Measurements from ENCODE around the gene HHIPL2. TPM values are rescaled to one million over a fixed set of nuclear protein-coding genes. Genes with fewer than 3 reads are reported as not detected.

The HHIPL2 gene
- total RNA-seq, 2 experiments from 2014 or later, result 0.22 to 0.77 TPM

GRCh38 chr1:222529181-222529580 lies 18.7 kb downstream of the HHIPL2 start:
- Mint-ChIP-seq H3K4me1 (ENCODE audit: low read depth) (no peaks in the 10 kb centered on the region), H3K4me3 (no peak overlapping the region), H3K9me3 (peaks cover 3% of the 10 kb centered on the region), H3K27me3 (peaks cover 22% of the 10 kb centered on the region), H3K27ac (no peak overlapping the region), H3K36me3 (ENCODE audit: low read depth) (no peaks in the 10 kb centered on the region)
- TF ChIP-seq CTCF (IDR thresholded peaks at IDR 0.05), result no peak
- Histone ChIP-seq H3K4me3 (ENCODE audit: low read length) (no peak overlapping the region), H3K9me3 (ENCODE audit: control insufficient read depth in 1 of 2, insufficient read depth in 1 of 2, low read length in 2 of 2) (no peaks in the 10 kb centered on the region), H3K36me3 (ENCODE audit: insufficient read depth, low read length) (no peaks in the 10 kb centered on the region), H3K27me3 (ENCODE audit: control insufficient read depth in 1 of 2, insufficient read depth in 2 of 2, low read length in 2 of 2) (no peaks in the 10 kb centered on the region), H3K27ac (ENCODE audit: low read depth in 1 of 2, low read length in 2 of 2) (no peak overlapping the region), H3K4me1 (ENCODE audit: insufficient read depth, low read length) (no peaks in the 10 kb centered on the region)
- DNase-seq, result no peak
- no peak for ATAC-seq (ENCODE audit: poor library complexity)
- POLR2A ChIA-PET, result no interaction called here
- intact Hi-C loops (cut with DNase I, micrococcal nuclease), result no loop called here
- CTCF ChIA-PET, result no interaction called here

GRCh38 chr1:222525951-222526350 lies 22.0 kb downstream of the HHIPL2 start:
- POLR2A ChIA-PET, result no interaction called here
- H3K27me3 ChIP-seq (ENCODE audit: control insufficient read depth in 1 of 2, insufficient read depth in 2 of 2, low read length in 2 of 2), result no peaks in the 10 kb centered on the region
- no peak overlapping the region for H3K4me3 ChIP-seq (ENCODE audit: low read length)
- peaks cover 3% of the 10 kb centered on the region for H3K9me3 Mint-ChIP-seq
- H3K4me1 Mint-ChIP-seq (ENCODE audit: low read depth), result no peaks in the 10 kb centered on the region
- no peak overlapping the region for H3K27ac Mint-ChIP-seq
- CTCF ChIA-PET, result no interaction called here
- ATAC-seq (ENCODE audit: poor library complexity) (no peak), DNase-seq (no peak)
- H3K36me3 ChIP-seq (ENCODE audit: insufficient read depth, low read length), result no peaks in the 10 kb centered on the region
- H3K4me3 Mint-ChIP-seq, result no peak overlapping the region
- H3K9me3 ChIP-seq (ENCODE audit: control insufficient read depth in 1 of 2, insufficient read depth in 1 of 2, low read length in 2 of 2), result no peaks in the 10 kb centered on the region
- peaks cover 24% of the 10 kb centered on the region for H3K27me3 Mint-ChIP-seq
- H3K4me1 ChIP-seq (ENCODE audit: insufficient read depth, low read length), result no peaks in the 10 kb centered on the region
- H3K27ac ChIP-seq (ENCODE audit: low read depth in 1 of 2, low read length in 2 of 2), result no peak overlapping the region
- intact Hi-C loops (cut with DNase I, micrococcal nuclease), result no loop called here
- no peak for TF ChIP-seq CTCF (IDR thresholded peaks at IDR 0.05)
- no peaks in the 10 kb centered on the region for H3K36me3 Mint-ChIP-seq (ENCODE audit: low read depth)

- Mint-ChIP-seq H3K4me1 (ENCODE audit: low read depth) (no peaks in the 10 kb centered on the region), H3K27ac (no peak overlapping the region), H3K9me3 (peaks cover 3% of the 10 kb centered on the region), H3K27me3 (peaks cover 24% of the 10 kb centered on the region), H3K36me3 (ENCODE audit: low read depth) (no peaks in the 10 kb centered on the region), H3K4me3 (no peak overlapping the region)
- ChIA-PET CTCF (no interaction called here), POLR2A (no interaction called here)
- Histone ChIP-seq H3K27me3 (ENCODE audit: control insufficient read depth in 1 of 2, insufficient read depth in 2 of 2, low read length in 2 of 2) (no peaks in the 10 kb centered on the region), H3K27ac (ENCODE audit: low read depth in 1 of 2, low read length in 2 of 2) (no peak overlapping the region), H3K4me1 (ENCODE audit: insufficient read depth, low read length) (no peaks in the 10 kb centered on the region), H3K9me3 (ENCODE audit: control insufficient read depth in 1 of 2, insufficient read depth in 1 of 2, low read length in 2 of 2) (no peaks in the 10 kb centered on the region), H3K4me3 (ENCODE audit: low read length) (no peak overlapping the region), H3K36me3 (ENCODE audit: insufficient read depth, low read length) (no peaks in the 10 kb centered on the region)
- DNase-seq (no peak), ATAC-seq (ENCODE audit: poor library complexity) (no peak)
- intact Hi-C loops (cut with DNase I, micrococcal nuclease), result no loop called here
- TF ChIP-seq CTCF (IDR thresholded peaks at IDR 0.05), result no peak
Observed at GRCh38 chr1:222523852-222524251, 24.1 kb downstream of the HHIPL2 start.

Data from CD4-positive, alpha-beta T cell (primary cell).